GM19238 (cell line): ENCODE measurements around the gene GRSF1.
A peak's percentile ranks its signal among the peaks of the same experiment; 100 is the strongest.
"Not testable (repeated sequence)": the region's sequence is repeated elsewhere in the genome, so short reads cannot be mapped to it uniquely, and the experiment has no call there.

Experiments
- DNase-seq: peaks from one replicate; pipeline ENCODE4 v3.0.0; 2011; ENCODE audit warnings: low spot score; ENCODE audit not compliant: insufficient read length

GRSF1 gene

DNA sequence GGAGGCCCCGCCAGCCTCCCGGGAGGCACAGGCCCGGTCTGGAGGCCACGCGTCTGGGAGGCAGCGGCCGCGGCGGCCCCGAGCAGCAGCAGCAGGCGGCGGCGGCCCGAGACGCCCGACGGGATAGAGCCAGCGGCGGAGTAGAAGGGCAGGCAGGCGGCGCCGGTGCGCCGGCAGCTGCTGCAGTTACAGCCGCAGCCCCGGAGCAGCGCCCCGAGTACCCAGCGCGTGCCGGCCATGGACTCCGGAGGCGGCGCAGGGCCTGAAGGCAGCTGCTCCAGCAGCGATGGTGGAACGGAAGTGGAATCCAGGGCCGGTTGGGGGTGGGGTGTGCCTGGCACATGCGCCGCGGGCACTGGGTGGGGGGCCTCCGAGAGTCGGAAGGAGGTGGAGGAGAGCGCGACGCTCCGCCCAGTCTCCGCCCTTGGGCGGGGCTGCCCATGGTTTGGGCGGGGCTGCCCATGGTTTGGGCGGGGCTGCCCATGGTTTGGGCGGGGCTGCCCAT lies at the start of gene GRSF1:
GRSF1 (minus strand) TSS at position 302 of the 505 bp plus-strand sequence; CDS start at position 239, 63 bp downstream.
- peak; percentile 78 for DNase-seq

- no peak for DNase-seq
Measured at GRCh38 chr4:70885174-70885573, 45.5 kb upstream of the GRSF1 start.

- no peak for DNase-seq
Measured at GRCh38 chr4:70880739-70881138, 41.0 kb upstream of the GRSF1 start.

DNA sequence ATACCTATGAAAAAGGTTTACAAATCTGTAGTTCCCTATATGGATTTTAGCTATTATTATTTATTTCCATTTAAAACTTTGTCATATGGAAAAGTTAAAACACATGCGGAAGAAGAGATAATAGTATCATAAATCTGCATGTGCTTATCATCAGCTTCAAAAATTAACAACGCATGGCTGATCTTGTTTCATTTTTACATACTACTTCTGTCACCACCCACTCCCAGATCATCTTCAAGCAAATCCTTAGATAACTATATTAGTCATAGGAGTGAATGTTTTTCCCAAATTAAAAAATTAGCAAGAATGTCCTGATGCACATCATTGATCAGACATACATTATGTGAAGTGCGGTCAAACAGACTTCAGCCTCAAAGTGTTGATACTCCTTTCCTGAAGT lies 37.9 kb upstream of the GRSF1 start:
- no peak for DNase-seq

DNA sequence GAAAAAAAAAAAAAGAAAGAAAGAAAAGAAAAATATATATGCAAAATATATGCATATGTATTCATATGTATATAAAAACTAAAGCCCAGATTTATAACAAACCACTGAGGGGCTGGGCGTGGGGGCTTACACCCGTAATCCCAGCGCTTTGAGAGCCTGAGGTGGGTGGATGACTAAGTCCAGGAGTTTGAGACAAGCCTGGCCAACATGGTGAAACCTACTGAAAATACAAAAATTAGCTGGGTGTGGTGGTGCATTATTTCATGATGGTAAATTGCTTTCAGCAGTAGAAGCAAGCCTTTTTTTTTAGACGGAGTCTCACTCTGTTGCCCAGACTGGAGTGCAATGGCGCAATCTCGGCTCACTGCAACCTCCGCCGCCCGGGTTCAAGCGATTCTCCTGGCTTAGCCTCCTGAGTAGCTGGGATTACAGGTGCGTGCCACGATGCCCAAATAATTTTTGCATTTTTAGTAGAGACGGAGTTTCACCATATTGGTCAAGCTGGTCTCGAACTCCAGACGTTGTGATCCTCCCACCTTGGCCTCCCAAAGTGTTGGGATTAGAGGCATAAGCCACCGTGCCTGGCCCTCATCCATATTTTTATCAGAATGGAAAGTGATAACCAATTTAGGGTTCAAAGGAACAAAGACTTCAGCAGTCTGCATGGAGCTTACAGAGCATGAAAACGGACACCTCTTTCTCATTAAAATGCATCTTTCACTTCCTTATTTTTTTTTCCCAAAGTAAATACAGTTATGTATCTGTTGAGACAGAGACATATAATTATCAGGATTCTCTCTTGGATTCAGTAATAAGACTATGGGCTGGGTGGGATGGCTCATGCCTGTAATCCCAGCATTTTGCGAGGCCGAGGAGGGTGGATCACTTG lies 34.8 kb upstream of the GRSF1 start:
- DNase-seq: no peak

DNA sequence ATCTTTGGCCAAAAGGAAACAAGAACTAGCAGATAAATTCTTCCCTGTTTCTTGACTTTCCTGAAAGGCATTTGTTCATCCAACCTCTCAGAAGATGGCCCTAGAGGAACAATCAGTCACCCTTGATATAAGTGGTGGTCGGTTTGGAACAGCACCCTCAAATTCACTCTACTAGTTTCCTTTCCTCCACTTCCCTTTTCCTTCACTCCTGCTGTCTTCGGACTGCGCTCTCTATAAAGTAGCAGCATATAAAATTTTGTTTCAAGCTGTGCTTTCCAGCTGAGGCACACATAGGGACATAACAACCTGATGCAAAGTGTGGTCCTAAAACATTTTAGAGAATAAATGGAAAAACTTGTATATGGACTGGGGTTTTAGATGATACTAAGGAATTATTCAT lies 33.5 kb upstream of the GRSF1 start:
- DNase-seq: no peak

- no peak for DNase-seq
Measured at GRCh38 chr4:70868778-70869177, 29.1 kb upstream of the GRSF1 start.

GRCh38 chr4:70863099-70863790 lies 23.6 kb upstream of the GRSF1 start:
- DNase-seq: no peak

- DNase-seq: no peak
Measured at GRCh38 chr4:70859066-70859465, 19.4 kb upstream of the GRSF1 start.

GRCh38 chr4:70858454-70858853 lies 18.8 kb upstream of the GRSF1 start:
- no peak for DNase-seq

DNA sequence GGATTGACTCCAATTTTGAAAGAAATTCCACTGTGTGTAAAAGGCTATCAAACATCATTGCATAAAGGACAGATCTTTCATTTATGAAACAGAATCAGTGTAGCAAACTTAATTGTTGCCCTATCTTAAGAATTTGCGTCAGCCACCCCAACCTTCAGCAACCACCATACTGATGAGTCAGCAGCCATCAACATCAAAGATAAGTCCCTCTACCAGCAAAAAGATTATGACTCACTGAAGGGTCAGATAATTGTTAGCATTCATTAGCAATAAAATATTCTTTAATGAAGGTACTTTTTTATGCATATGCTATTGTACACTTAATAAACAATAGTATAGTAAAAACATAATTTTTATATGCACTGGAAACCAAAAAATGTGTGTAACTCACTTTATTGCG lies 15.8 kb upstream of the GRSF1 start:
- DNase-seq: no peak

GRCh38 chr4:70849291-70849690 lies 9.6 kb upstream of the GRSF1 start:
- no peak for DNase-seq

DNA sequence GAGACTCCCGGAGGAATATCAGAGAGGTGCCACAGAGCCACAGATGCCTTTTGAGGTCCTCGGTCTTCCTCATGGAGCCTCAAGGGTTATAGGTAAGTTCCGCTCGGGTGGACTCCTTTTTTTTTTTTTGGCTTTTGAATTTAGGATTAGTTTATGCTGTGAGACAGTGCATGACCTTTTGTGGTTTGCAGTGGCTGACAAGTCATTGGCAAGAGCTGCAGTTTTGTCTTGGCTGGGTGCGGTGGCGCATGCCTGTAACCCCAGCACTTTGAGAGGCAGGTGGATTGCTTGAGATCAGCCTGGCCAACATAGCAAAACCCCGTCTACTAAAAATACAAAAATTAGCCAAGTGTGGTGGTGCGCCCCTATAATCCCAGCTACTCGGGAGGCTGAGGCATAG lies 4.5 kb upstream of the GRSF1 start:
- DNase-seq: no peak

DNA sequence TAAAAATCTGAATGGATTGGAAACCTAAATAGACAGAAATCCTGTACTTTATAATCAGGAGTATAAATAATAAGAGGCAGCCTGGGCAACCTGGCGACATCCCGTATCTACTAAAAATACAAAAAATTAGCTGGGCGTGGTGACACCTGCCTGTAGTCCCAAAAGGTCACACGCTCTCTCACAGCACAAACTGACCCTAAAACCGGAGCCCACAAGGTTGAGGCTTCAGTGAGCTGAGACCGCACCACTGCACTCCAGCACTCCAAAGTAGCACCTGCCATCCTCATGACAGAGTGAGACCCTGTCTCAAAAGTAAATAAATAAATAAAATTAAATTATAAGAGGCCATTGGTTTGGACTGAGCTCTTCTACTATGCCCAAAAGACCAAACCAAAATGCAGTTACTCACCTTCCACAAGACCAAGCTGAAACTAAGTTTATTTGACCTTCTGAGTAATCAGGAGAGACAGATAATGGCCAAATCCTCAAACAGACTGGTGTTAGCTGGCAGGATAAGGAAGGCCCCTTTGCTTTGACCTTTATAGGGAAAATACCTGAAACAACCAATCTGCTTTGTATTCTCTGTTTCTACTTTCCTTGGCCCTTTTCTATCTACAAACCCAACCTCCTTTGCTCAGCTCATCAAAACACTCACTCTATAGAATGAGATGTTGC lies 3.2 kb upstream of the GRSF1 start:
- no peak for DNase-seq

- no peak for DNase-seq
Measured at GRCh38 chr4:70841951-70842350, 2.3 kb upstream of the GRSF1 start.

DNA sequence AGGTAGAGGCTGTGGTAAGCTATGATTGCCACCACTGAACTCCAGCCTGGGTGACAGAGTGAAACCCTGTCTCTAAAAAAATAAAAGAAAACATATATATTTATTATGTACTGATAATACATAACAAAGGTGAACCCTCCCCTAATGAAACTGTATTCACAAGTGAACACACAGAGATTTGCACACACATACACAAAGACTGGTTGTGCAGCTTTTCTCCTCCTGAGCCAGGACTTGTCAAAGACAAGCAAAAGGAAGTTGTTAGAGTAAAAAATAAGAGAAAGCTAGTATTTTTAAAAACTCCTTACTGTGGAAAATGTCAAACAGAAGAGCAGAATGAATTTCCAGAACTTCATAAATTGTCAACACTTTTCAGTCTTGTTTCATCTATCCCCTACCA lies 1.5 kb upstream of the GRSF1 start:
- DNase-seq: no peak

GRCh38 chr4:70840631-70841030 lies 941 bp upstream of the GRSF1 start:
- DNase-seq: not testable (repeated sequence)

DNA sequence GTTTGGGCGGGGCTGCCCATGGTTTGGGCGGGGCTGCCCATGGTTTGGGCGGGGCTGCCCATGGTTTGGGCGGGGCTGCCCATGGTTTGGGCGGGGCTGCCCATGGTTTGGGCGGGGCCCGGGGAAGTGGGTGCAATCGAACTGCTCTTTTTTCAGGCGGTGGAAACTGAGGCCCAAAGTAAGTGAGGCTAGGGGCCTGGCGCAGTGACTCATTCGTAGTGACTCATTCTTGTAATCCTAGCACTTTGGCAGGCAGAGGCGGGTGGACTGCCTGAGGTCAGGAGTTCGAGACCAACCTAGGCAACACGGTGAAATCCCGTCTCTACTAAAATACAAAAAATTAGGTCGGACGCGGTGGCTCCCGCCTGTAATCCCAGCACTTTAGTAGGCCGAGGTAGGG lies 447 bp upstream of the GRSF1 start:
- not testable (repeated sequence) for DNase-seq

- DNase-seq: peak; percentile 70
Measured at GRCh38 chr4:70838666-70839588, 763 bp downstream of the GRSF1 start.

DNA sequence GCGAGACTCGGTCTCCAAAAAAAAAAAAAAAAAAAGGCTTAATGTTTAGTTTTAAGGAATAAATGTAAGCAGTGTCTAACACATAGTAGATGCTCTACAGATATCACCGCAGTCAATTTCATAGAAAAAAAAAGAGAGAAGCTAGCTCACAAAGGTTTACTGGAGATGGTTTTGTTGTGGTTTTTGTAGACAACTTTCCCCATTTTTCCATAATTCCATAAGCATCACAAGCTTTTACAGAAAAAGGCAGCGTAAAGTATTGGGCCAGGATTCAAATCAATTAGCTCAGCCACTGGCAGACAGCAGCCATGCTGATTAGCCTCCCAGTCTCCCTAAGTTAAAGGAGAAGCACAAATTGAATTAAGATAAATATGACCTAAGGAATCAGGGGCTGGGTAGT lies 1.5 kb downstream of the GRSF1 start:
- DNase-seq: no peak

- no peak for DNase-seq
Measured at GRCh38 chr4:70836081-70836480, 3.6 kb downstream of the GRSF1 start.
